ENCODE results near the gene XRCC1.

The XRCC1 gene

GRCh38 chr19:43507880-43508279 lies 67.4 kb downstream of the XRCC1 start:
- H3K27ac ChIP-seq (replicated peaks), result no peak overlapping the region
- no peak for TF ChIP-seq CTCF (IDR thresholded peaks at IDR 0.05; ENCODE audit: insufficient read depth, low read length)
- no peak for TF ChIP-seq GABPA (IDR thresholded peaks at IDR 0.05; ENCODE audit: low read depth)
- TF ChIP-seq POLR2AphosphoS5 (IDR thresholded peaks at IDR 0.05; ENCODE audit: low read depth), result no peak
- no peak for TF ChIP-seq REST (IDR thresholded peaks at IDR 0.05; ENCODE audit: insufficient replicate concordance, low read depth)
- no peak for TF ChIP-seq SPI1 (IDR thresholded peaks at IDR 0.05; ENCODE audit: borderline replicate concordance, low read depth)
- no peak for DNase-seq (ENCODE audit: low read depth in 1 of 2, low spot score in 1 of 2)

GRCh38 chr19:43506629-43507028 lies 68.7 kb downstream of the XRCC1 start:
- H3K27ac ChIP-seq (replicated peaks), result no peak overlapping the region
- no peak overlapping the region for H3K4me3 ChIP-seq (replicated peaks; ENCODE audit: insufficient read depth, low read length)
- no peak for TF ChIP-seq SPI1 (IDR thresholded peaks at IDR 0.05; ENCODE audit: borderline replicate concordance, low read depth)
- TF ChIP-seq GABPA (IDR thresholded peaks at IDR 0.05; ENCODE audit: low read depth), result no peak
- no peak for TF ChIP-seq REST (IDR thresholded peaks at IDR 0.05; ENCODE audit: insufficient replicate concordance, low read depth)
- no peak for TF ChIP-seq POLR2AphosphoS5 (IDR thresholded peaks at IDR 0.05; ENCODE audit: low read depth)
- no peak for TF ChIP-seq CTCF (IDR thresholded peaks at IDR 0.05; ENCODE audit: insufficient read depth, low read length)
- H3K27me3 ChIP-seq (ENCODE audit: insufficient read depth, poor library complexity, severe bottlenecking), result no peaks in the 10 kb centered on the region
- DNase-seq (ENCODE audit: low read depth in 1 of 2, low spot score in 1 of 2), result no peak

More at GRCh38 chr19:43507880-43508279, 67.4 kb downstream of the XRCC1 start:
- H3K4me3 ChIP-seq (replicated peaks; ENCODE audit: insufficient read depth, low read length), result no peak overlapping the region
- H3K27me3 ChIP-seq (ENCODE audit: insufficient read depth, poor library complexity, severe bottlenecking), result no peaks in the 10 kb centered on the region

GRCh38 chr19:43505941-43506340 lies 69.4 kb downstream of the XRCC1 start:
- H3K4me3 ChIP-seq (replicated peaks; ENCODE audit: insufficient read depth, low read length), result no peak overlapping the region
- TF ChIP-seq CTCF (IDR thresholded peaks at IDR 0.05; ENCODE audit: insufficient read depth, low read length) (no peak), SPI1 (IDR thresholded peaks at IDR 0.05; ENCODE audit: borderline replicate concordance, low read depth) (no peak)
- H3K27me3 ChIP-seq (ENCODE audit: insufficient read depth, poor library complexity, severe bottlenecking), result no peaks in the 10 kb centered on the region
- no peak for DNase-seq (ENCODE audit: low read depth in 1 of 2, low spot score in 1 of 2)
- no peak overlapping the region for H3K27ac ChIP-seq (replicated peaks)

GRCh38 chr19:43505186-43505456 lies 70.2 kb downstream of the XRCC1 start:
- TF ChIP-seq POLR2AphosphoS5 (IDR thresholded peaks at IDR 0.05; ENCODE audit: low read depth) (no peak), CTCF (IDR thresholded peaks at IDR 0.05; ENCODE audit: insufficient read depth, low read length) (no peak), GABPA (IDR thresholded peaks at IDR 0.05; ENCODE audit: low read depth) (no peak), REST (IDR thresholded peaks at IDR 0.05; ENCODE audit: insufficient replicate concordance, low read depth) (no peak), SPI1 (IDR thresholded peaks at IDR 0.05; ENCODE audit: borderline replicate concordance, low read depth) (no peak)
- H3K27ac ChIP-seq (replicated peaks), result no peak overlapping the region
- no peak overlapping the region for H3K4me3 ChIP-seq (replicated peaks; ENCODE audit: insufficient read depth, low read length)
- DNase-seq (ENCODE audit: low read depth in 1 of 2, low spot score in 1 of 2), result no peak
- H3K27me3 ChIP-seq (ENCODE audit: insufficient read depth, poor library complexity, severe bottlenecking), result no peaks in the 10 kb centered on the region

All from HL-60 (cell line).